Kidney glomerular epithelial cell (primary cell): Measurements from ENCODE around the gene BTBD6.

ENCODE experiments used
- DNase-seq: peaks from one replicate; lab custom pipeline; 2025; lab: John Stamatoyannopoulos, UW

Gene BTBD6

GRCh38 chr14:105229099-105229655 lies 19.2 kb upstream of the BTBD6 start:
- DNase-seq: no peak

GRCh38 chr14:105240811-105241576 lies 7.3 kb upstream of the BTBD6 start:
- no peak for DNase-seq

- no peak for DNase-seq
Observed at GRCh38 chr14:105241641-105242040, 6.7 kb upstream of the BTBD6 start.

- no peak for DNase-seq
Observed at GRCh38 chr14:105244334-105244733, 4.0 kb upstream of the BTBD6 start.

DNA sequence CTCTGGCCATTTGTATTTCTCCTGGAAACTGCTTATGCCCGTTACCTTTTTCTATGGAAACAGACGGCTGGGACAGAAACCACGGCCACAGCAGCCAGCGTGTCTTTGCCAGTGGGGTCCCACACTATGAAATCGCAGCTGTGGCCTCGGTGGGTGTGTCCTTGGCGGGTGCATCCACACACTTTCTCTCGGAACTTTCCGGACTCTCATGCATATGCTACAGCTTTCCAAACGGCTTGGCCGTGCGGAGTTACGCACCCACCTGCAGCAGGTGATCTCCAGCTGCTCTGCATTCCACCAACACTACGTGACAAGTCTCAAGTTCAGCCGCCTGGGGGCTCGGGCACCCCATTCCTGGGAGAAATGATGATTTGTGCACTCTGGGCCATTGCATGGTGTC lies 1.3 kb upstream of the BTBD6 start:
- no peak for DNase-seq

- DNase-seq: no peak
Observed at GRCh38 chr14:105247715-105248367, 492 bp upstream of the BTBD6 start.

DNA sequence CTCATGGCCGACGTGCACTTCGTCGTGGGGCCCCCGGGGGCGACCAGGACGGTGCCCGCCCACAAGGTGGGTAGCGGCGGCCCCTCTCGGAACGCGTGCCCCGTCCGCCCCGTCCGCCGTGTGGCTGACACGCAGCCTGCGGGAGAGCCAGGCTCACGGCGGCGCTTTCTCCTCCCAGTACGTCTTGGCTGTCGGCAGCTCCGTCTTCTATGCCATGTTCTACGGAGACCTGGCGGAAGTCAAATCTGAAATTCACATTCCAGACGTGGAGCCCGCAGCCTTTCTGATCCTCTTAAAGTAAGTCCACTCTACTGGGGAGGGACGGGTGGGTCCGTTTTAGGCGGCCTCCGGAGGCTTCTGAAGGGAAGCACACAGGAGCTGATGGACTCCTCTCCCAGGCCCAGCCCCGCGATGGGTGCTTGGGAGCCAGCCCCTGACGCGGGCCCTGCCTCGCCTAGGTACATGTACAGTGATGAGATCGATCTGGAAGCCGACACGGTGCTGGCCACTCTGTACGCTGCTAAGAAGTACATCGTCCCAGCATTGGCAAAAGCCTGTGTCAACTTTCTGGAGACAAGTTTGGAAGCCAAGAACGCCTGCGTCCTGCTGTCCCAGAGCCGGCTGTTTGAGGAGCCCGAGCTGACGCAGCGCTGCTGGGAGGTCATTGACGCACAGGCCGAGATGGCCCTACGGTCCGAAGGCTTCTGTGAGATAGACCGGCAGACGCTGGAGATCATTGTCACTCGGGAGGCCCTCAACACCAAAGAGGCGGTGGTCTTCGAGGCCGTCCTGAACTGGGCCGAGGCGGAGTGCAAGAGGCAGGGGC lies 1.1 kb downstream of the BTBD6 start:
- no peak for DNase-seq

DNA sequence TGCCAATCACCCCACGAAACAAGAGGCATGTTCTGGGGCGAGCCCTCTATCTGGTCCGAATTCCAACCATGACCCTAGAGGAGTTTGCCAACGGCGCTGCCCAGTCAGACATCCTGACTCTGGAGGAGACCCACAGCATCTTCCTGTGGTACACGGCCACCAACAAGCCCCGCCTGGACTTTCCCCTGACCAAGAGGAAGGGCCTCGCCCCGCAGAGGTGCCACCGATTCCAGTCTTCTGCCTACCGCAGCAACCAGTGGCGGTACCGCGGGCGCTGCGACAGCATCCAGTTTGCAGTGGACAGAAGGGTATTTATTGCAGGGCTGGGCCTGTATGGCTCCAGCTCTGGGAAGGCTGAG lies 1.7 kb downstream of the BTBD6 start:
- DNase-seq: no peak

- DNase-seq: no peak
Observed at GRCh38 chr14:105250986-105251385, 2.7 kb downstream of the BTBD6 start.

- no peak for DNase-seq
Observed at GRCh38 chr14:105251920-105252319, 3.6 kb downstream of the BTBD6 start.

DNA sequence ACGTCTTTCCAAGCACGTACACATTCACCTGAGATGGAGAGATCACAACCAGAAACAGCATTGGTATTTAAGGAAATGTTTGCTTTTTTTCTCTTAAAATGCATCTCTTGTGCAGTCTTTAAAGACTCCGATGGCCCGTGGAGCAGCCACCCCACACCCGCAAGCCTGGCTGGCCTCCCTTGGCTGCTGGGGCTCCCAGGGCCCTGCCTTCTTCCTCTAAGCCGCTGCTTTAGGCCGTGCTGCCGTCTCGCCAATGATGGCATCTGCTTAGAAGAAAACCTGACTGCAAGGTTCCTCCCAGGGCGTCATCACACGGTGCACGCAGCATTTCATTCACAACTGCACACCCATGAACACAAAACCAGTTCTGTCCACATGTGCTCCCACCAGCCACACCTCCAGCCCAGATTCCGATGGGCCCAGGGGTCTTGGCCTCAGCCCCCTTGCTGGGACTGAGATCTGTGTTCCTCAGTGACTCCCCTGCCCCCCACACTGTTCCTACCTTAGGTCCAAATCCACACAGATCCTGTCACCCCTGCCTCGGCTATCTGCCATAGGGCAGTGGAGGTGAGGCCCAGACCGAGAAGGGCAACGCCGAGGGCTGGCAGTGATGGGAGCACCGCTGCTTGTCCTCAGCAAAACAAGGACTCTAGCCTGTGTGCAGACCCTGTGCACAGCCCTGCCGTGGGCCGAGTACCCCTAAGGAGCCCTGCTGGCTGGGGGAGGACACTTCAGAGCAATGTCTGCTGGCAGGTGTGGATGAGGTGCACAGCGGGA lies 4.4 kb downstream of the BTBD6 start:
- DNase-seq: no peak

DNA sequence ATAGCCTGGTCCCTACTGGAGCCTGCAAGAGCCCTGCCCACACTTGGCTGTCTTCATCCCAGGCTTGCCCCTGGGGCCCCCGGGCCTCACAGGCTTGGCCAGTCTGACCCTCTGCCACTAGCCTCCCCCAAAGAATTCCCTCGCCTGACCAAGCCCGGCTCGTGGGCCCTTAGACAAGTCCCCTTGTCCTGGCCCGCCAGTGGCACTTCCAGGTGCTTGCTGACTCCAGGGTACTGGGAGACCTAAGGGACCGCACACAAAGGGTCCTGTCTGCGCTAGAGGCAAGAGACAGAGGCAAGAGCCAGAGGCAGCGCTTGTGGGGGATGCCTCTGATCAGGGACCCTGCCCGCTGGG lies 5.0 kb downstream of the BTBD6 start:
- no peak for DNase-seq

GRCh38 chr14:105255021-105255507 lies 6.7 kb downstream of the BTBD6 start:
- DNase-seq: no peak

DNA sequence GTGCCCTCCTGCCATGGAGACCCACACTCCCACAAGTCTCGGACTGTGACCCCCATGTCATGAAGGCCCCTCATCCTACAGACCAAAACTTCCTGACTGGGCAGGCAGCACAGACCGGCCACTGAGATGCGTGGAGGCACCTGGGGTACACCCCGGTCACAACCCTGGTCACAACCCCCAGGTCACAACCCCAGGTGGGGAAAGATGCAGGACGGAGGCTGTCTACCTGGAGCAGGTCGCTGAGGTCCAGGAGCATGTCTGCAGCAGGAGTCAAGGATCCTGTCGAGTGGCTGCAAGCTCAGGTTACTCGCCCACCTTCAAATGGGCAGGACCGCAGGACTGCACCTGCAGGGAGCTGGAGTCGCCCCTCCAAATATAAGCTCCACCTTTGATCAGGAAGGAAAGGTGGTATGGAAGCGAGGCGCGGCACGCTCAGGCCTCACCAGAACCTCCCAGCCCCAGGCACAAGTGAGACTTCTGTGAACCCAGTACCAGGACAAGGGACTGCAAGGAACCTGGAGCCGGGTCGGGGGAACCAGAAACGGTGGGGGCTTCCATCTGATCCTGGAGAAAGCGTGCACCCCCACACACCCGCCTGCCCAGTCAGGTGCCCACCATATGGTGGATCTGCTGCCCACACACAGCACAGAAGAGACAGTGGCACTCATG lies 8.1 kb downstream of the BTBD6 start:
- no peak for DNase-seq

GRCh38 chr14:105257464-105257863 lies 9.1 kb downstream of the BTBD6 start:
- DNase-seq: no peak

GRCh38 chr14:105258846-105259245 lies 10.5 kb downstream of the BTBD6 start:
- no peak for DNase-seq

- no peak for DNase-seq
Observed at GRCh38 chr14:105260959-105261358, 12.6 kb downstream of the BTBD6 start.

DNA sequence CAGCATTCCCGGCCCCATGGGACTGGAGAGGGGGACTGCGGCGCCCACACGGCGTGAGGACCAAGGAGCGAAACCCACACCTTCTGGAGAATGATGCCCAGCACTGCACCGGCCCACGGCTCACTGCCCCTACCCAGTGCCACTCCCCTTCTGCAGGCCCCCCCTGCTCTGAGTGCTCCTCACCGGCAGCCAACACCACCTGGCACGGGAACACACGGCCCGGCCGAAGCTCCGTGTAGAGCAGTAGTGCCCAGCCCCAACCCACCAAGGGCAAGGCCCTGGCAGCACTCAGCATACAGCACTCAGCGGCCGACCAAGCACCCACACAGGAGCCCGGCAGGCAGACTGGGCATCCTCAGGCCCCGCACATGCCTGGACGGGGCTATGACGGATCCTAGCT lies 13.4 kb downstream of the BTBD6 start:
- DNase-seq: no peak

- no peak for DNase-seq
Observed at GRCh38 chr14:105267820-105268548, 19.7 kb downstream of the BTBD6 start.

- no peak for DNase-seq
Observed at GRCh38 chr14:105268736-105269354, 20.5 kb downstream of the BTBD6 start.
